Measurements from ENCODE around the gene ZNF217. TPM values are rescaled to one million over a fixed set of nuclear protein-coding genes. Genes with fewer than 3 reads are reported as not detected.

Gene ZNF217
- total and polyA plus RNA-seq, 2 experiments from 2014 or later, result 10.4 to 23.5 TPM

- H3K4me2 ChIP-seq (ENCODE audit: unreplicated experiment), result peak overlapping the region; percentile 54
These were observed 16.1 kb upstream of the ZNF217 start for GRCh38 chr20:53609491-53610445.

DNA sequence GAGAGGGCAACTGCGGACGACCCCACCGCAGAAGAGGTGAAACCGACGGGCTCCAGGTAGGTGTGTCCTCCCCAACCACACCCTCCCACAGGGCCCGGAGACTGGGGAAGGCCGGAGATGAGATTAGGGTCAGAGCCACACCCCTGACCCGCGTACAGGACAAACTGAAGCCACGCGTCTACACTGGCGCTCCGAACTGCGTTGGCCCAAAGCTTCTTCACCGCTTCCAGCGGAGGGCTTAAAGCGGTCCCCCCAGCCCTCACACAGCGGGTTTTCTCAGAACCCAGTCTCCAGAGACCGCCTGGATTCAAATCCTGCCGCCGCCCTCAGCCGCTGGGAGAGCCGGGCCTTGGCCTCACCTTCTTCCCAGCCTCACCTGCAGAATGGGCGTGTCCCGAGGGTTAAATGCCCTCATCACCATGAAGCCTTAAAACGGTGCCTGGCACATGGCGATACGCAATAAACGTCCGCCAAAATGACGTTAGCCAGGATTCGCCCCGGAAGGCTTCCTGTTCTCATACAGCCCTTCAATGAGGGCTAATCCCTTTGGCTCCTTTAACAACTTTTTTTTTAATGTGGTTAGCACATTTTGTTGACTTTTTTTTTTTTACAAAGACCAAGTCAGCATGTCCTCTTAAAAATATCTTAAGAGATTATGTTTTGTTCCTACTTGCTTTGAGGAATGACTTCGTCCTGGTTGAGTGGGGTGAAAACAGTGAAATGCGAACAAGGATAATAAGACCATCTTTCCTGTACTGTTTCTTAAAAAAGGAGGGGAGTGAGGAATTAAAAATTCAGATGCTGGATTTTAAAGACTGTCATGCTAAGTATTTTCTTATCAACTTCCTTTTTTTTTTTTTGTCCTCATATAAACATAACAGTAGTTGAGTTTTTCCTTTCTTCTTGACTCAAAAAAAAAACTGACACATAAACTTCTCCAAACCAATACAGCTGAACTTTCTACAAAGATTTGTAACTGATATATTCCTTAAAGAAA is 15.1 kb upstream of the ZNF217 start:
- H3K9ac ChIP-seq, result peak overlapping the region; percentile 52
- DNase-seq, result peak; percentile 34
- H3K4me2 ChIP-seq (ENCODE audit: unreplicated experiment), result peak overlapping the region; percentile 54
- H3F3A ChIP-seq (ENCODE audit: insufficient read depth), result peaks cover 19% of the 10 kb centered on the region
- H3K4me3 ChIP-seq, result 0 out of 2 replicates have a peak overlapping the region, but pooled peaks have one; percentile 7
- peak overlapping the region; percentile 82 for H2AFZ ChIP-seq
- no peaks in the 10 kb centered on the region for H3K36me3 ChIP-seq (ENCODE audit: low read depth)
- peak overlapping the region; percentile 34 for H3K27ac ChIP-seq
- H4K20me1 ChIP-seq (ENCODE audit: insufficient read depth), result no peaks in the 10 kb centered on the region
- peaks cover 53% of the 10 kb centered on the region for H3K4me1 ChIP-seq (ENCODE audit: insufficient read depth)
- in situ Hi-C loops (cut with MboI), result no loop called here
- H3K9me3 ChIP-seq (ENCODE audit: low read depth), result no peaks in the 10 kb centered on the region
- no peaks in the 10 kb centered on the region for H3K27me3 ChIP-seq (replicated peaks; ENCODE audit: insufficient read depth)
- no peaks in the 10 kb centered on the region for H3K9me2 ChIP-seq (ENCODE audit: insufficient read depth)
- WGBS, 2 experiments (ENCODE audit: low coverage in 1 of 2, low lambda C conversion rate in 2 of 2, missing lambda C conversion rate in 2 of 2), result 72 to 74% methylated on average over 35 of the region's 35 CpGs
- no peaks in the 10 kb centered on the region for H3K79me2 ChIP-seq (ENCODE audit: insufficient read depth)
- no peak for TF ChIP-seq EZH2 (IDR thresholded peaks at IDR 0.05; ENCODE audit: insufficient read depth, poor library complexity, severe bottlenecking)
- no peak for TF ChIP-seq EZH2phosphoT487 (IDR thresholded peaks at IDR 0.05; ENCODE audit: insufficient read depth, low read depth)

More at GRCh38 chr20:53609491-53610445, 16.1 kb upstream of the ZNF217 start:
- DNase-seq, result peak; percentile 42
- Histone ChIP-seq H3K4me1 (ENCODE audit: insufficient read depth) (peaks cover 60% of the 10 kb centered on the region), H4K20me1 (ENCODE audit: insufficient read depth) (no peaks in the 10 kb centered on the region), H3K4me3 (0 out of 2 replicates have a peak overlapping the region, but pooled peaks have one; percentile 7), H3K79me2 (ENCODE audit: insufficient read depth) (no peaks in the 10 kb centered on the region), H3K27me3 (replicated peaks; ENCODE audit: insufficient read depth) (no peaks in the 10 kb centered on the region), H3K9ac (peak overlapping the region; percentile 52), H3K27ac (peak overlapping the region; percentile 34), H3K36me3 (ENCODE audit: low read depth) (no peaks in the 10 kb centered on the region), H3F3A (ENCODE audit: insufficient read depth) (peaks cover 22% of the 10 kb centered on the region), H3K9me3 (ENCODE audit: low read depth) (no peaks in the 10 kb centered on the region), H2AFZ (peak overlapping the region; percentile 82), H3K9me2 (ENCODE audit: insufficient read depth) (no peaks in the 10 kb centered on the region)
- TF ChIP-seq EZH2phosphoT487 (IDR thresholded peaks at IDR 0.05; ENCODE audit: insufficient read depth, low read depth), result no peak
- TF ChIP-seq EZH2 (IDR thresholded peaks at IDR 0.05; ENCODE audit: insufficient read depth, poor library complexity, severe bottlenecking), result no peak
- in situ Hi-C loops (cut with MboI), result no loop called here
- WGBS, 2 experiments (ENCODE audit: low coverage in 1 of 2, low lambda C conversion rate in 2 of 2, missing lambda C conversion rate in 2 of 2), result 50 to 55% methylated on average over 15 of the region's 15 CpGs

DNA sequence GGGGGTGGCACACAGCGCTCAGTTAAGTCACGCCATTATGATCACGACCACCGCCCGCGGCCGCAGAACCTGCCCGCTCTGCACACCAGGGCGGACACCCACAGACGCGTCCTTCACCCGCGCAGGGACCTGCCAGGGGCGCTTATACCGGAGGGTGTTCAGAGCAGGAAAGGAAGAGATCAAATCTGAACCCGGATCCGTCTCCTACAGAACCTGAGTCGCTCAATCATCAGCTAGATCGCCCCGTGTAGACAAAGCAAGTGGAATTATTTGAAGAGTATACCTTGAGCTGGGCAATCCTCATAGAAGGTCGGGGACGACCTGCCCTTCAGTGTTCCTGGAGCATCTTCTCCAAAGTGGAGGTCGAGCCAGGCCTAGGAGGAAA is 14.4 kb upstream of the ZNF217 start:
- Histone ChIP-seq H3K9ac (no peak overlapping the region), H3K4me1 (ENCODE audit: insufficient read depth) (peaks cover 46% of the 10 kb centered on the region), H3K9me2 (ENCODE audit: insufficient read depth) (no peaks in the 10 kb centered on the region), H3K79me2 (ENCODE audit: insufficient read depth) (no peaks in the 10 kb centered on the region), H3K27ac (no peak overlapping the region), H3K4me2 (ENCODE audit: unreplicated experiment) (no peak overlapping the region), H3K4me3 (no peak overlapping the region), H3F3A (ENCODE audit: insufficient read depth) (peaks cover 12% of the 10 kb centered on the region; the same call in 1 of the 2 replicates), H3K9me3 (ENCODE audit: low read depth) (no peaks in the 10 kb centered on the region), H3K27me3 (replicated peaks; ENCODE audit: insufficient read depth) (no peaks in the 10 kb centered on the region), H4K20me1 (ENCODE audit: insufficient read depth) (no peaks in the 10 kb centered on the region), H3K36me3 (ENCODE audit: low read depth) (no peaks in the 10 kb centered on the region), H2AFZ (no peak overlapping the region; the same call in 1 of the 2 replicates)
- no peak for TF ChIP-seq EZH2phosphoT487 (IDR thresholded peaks at IDR 0.05; ENCODE audit: insufficient read depth, low read depth)
- TF ChIP-seq EZH2 (IDR thresholded peaks at IDR 0.05; ENCODE audit: insufficient read depth, poor library complexity, severe bottlenecking), result no peak
- no peak for DNase-seq
- WGBS, 2 experiments (ENCODE audit: low coverage in 1 of 2, low lambda C conversion rate in 2 of 2, missing lambda C conversion rate in 2 of 2), result 92 to 94% methylated on average over 23 of the region's 23 CpGs
- in situ Hi-C loops (cut with MboI), result no loop called here
